NCI-H226 (cell line): ENCODE measurements around the gene TRIM63.

Experiments
- DNase-seq: peaks from one replicate; pipeline ENCODE4 v3.0.0-alpha.2; 2015

Gene TRIM63

DNA sequence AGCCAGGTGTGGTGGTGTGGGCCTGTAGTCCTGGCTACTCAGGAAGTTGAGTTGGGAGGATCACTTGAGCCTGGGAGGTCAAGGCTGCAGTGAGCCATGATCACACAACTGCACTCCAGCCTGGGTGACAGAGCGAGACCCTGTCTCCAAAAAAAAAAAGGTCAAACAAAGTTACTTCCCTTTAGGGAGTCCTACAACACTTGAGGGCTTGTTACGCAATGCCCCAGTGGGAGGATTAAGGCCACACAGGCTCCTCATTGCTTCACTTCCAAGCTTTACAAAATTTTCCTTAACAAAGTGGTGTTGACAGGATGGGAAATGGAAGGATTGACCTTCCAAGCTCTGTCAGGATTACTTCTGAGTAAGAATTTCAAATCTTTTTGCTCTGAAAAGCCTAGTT, 52.1 kb downstream of the TRIM63 start:
- DNase-seq: peak; percentile 50

DNA sequence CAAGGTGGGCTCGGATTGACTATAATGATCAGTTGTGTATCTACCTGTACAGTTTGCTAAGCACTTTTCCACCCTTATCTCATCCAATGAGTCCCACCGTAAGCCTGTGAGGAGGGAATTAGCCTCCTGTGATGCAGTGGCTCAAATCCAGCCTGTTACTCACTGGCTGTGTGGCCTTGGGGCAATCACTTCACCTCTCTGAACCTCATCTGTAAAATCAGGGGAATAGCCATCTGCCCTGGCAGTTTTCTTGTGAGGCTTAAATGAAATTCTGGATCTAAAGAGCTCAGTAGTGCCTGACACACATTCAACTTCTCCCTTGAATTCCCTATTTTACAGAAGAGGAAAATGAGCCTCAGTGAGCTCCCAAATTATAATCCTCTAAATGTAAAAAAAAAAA, 53.3 kb downstream of the TRIM63 start:
- DNase-seq: no peak

DNA sequence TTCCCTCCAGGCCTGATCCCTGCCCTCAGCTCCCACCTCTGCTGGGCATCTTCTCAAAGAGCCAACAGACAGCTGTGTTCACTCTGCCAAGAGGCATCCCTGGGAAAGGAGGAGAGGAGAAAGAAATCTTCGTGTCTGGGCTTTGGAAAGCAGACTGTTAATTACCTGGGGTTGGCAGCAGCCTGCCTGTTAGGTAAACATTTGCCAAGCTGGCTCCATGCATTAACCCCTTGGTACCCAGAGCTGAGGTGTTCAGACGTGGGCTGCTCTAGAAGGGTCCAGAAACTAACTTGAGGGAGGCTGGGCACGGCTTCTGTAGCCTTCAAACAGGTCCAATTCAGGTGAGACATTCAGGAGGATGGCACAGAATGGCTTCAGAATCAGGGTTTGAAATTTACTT, 54.6 kb downstream of the TRIM63 start:
- no peak for DNase-seq

DNA sequence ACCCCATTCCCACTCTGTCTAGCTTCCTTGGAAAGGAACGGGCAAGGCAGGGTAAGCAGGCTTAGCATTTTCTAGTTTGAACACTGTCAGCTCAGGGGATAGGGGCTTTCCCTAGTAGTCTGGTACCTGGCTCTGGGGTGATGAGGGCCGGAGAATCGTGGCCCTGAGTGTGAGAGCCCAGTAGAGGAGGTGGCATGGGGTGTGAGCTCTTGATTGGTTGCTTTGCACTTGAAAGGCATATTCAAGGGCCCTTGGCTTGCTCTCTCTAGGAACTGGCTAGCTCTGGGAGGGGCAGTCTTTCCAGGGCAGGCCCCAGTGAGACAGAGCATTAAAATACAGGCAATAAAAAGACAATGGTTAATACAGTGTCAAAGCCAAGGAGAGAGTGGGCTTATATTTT, 56.6 kb downstream of the TRIM63 start:
- no peak for DNase-seq

DNA sequence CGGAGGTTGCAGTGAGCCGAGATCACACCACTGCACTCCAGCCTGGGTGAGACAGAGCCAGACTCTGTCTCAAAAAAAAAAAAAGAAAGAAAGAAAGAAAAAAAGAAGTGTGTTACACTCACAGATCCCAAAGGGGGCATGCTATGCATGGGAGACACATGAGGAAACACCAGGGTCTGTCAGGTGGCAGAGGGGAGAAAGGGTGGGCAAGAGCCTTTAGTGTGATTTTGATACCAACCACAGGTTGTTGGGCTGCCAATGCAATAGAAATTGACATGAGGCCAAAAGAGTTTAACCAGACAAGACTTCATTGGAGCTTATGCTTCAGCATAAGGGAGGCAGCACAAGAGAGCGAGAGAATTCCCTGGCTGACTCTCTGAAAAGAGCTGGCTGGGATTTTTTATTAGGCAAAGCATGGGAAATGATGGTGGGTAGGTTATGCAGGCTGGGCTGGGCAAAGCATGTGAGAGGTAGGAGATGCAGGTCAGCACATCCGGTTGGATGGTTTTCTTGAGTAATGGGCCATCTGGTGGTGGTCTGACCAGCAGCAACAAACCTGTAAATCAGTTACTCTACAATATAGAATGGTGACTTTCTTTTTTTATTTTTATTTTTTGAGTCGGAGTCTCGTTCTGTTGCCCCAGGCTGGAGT, 57.5 kb downstream of the TRIM63 start:
- DNase-seq: no peak

DNA sequence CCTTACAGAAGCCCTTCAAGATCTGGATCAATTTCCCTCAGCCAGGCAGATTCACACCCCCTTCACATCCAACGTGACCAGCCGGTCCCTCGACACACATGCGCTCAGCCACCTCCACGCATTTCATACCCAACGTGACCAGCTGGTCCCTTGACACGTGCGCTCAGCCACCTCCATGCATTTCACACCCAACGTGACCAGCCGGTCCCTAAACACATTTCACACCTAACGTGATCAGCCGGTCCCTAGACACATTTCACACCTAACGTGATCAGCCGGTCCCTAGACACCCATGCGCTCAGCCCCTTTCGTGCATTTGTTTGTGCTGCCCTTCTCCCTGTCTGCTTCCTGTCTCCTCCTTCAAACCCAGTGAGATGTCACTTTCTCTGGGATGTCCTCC, 60.7 kb downstream of the TRIM63 start:
- no peak for DNase-seq

DNA sequence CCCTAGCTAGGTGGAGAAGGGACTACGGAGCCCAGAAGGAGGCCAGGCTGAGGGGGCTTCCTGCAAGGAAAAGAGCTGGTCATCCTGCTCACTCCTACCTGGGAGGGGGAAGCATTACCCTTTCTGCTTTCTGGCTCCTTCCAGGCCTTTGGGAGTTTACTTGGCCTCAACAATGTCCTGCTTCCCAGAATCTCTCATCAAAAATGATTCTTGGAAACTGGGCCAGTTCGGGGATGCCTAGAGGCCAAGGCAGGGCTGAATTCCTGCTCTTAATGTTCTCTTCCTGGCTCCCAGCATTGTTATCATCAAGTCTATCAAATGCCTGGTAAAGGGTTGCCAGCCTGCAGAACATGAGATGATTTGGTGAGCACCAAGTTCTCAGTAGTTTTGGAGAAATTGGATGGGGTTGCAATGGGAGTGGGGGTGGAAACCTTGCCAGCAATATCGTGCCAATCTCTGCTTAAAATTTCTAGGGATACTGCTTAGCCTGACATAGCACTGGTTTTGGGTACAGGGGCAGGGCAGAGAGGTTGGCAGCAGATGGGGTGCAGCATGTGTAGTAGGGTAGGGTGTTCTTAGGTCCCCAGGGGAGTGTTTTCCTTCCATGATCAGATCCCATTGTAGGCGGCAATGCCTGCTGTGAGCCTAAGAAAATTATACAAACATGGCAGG, 61.9 kb downstream of the TRIM63 start:
- no peak for DNase-seq

DNA sequence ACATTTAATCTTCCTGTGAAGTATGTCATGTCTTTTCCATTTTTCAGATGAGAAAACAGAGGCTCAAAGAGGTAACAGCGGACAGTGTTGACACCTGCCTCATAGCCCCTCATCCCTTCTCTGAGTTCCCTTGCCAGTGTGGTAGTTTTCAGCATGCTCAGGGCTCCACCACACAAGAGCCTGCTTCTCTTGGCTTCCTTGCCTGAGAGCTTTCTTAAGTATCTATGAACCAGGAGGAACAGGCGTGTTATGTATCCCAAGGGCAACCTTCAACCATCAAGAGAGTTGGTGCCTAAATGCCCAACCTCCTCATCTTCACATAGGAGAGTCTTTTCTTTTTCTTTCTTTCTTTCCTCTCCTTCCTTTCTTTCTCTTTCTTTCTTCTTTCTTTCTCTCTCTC, 63.7 kb downstream of the TRIM63 start:
- no peak for DNase-seq

DNA sequence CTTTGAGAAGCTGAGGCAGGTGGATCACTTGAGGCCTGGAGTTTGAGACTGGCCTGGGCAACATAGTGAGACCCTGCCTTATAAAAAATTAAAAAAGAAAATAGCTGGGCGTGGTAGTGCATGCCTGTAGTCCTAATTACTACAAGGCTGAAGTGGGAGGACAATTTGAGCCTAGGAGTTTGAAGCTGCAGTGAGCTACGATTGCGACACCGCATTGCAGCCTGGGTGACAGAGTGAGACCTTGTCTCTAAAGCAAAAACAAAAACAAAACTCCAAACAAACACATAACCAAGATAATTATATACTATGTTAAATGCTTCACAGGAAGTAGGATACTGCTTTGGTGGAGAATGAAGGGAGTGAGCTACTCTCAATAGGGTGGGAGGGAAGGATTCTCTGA, 64.2 kb downstream of the TRIM63 start:
- no peak for DNase-seq
